Stomach (tissue), 4 donors: ENCODE results near the gene MBNL2.

Source experiments
- CTCF ChIP-seq, 7 experiments: fragments of 450-650 bp in 4 of 7; fragments of 200-600 bp in 3 of 7; sonication (generic) in 3 of 7; IDR thresholded peaks; one replicate each; pipeline ENCODE4 v1.5.1; 2016 to 2019; ENCODE audit warnings: antibody characterized with exemption in 7 of 7, control low read depth in 2 of 7, mild to moderate bottlenecking in 1 of 7
- EP300 ChIP-seq: sonication (generic); formaldehyde crosslinking; IDR thresholded peaks from one replicate; pipeline ENCODE4 v1.6.1; 2017; ENCODE audit warnings: antibody characterized with exemption
- POLR2A ChIP-seq, 4 donors: fragments of 450-650 bp; IDR thresholded peaks; one replicate each; pipeline ENCODE4 v1.6.1; 2016; ENCODE audit warnings: antibody characterized with exemption in 4 of 4, control low read depth in 2 of 4, mild to moderate bottlenecking in 1 of 4, moderate library complexity in 1 of 4
- POLR2AphosphoS5 ChIP-seq, 3 donors: sonication (generic); formaldehyde crosslinking; IDR thresholded peaks; one replicate each; pipeline ENCODE4 v1.6.1; 2016; ENCODE audit warnings: antibody characterized with exemption in 3 of 3

- TF ChIP-seq CTCF (IDR thresholded peaks at IDR 0.05), result no peak
- no peak for TF ChIP-seq POLR2A (IDR thresholded peaks at IDR 0.05)
- TF ChIP-seq EP300, result no peak
- no peak for TF ChIP-seq POLR2AphosphoS5 (IDR thresholded peaks at IDR 0.05)
Measured at GRCh38 chr13:97289514-97290298, 67.6 kb downstream of the MBNL2 start.
